ENCODE data around the gene C5orf58.

Gene C5orf58, protein sequence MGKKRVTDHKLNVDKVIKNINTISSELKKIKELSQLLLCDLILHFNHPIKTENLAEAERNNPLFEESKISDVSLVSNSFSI

DNA sequence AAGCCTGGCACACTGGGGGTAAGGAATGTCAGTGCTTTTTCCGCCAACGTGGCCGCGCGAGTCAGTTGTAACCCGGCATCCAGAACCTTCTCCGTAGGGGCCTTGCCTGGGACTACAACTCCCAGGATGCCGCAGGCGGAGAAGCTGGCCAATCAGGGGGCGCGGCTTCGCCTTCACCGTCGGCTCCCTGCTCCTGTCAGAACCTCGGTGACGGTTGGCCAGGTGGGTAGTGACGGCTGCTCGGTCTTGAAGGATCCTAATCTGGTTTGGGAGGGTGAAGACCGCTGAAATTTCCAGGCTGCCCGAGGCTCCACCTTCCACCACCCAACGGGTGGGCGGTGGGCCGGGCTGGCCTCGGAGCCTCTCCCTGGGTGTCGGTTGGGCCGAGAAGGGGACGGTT is at the start of gene C5orf58:
TSS of gene C5orf58 (plus strand) at position 200 of the 400 bp plus-strand sequence. CDS start 1,992 bp downstream, outside the sequence.
- no peak for DNase-seq

DNA sequence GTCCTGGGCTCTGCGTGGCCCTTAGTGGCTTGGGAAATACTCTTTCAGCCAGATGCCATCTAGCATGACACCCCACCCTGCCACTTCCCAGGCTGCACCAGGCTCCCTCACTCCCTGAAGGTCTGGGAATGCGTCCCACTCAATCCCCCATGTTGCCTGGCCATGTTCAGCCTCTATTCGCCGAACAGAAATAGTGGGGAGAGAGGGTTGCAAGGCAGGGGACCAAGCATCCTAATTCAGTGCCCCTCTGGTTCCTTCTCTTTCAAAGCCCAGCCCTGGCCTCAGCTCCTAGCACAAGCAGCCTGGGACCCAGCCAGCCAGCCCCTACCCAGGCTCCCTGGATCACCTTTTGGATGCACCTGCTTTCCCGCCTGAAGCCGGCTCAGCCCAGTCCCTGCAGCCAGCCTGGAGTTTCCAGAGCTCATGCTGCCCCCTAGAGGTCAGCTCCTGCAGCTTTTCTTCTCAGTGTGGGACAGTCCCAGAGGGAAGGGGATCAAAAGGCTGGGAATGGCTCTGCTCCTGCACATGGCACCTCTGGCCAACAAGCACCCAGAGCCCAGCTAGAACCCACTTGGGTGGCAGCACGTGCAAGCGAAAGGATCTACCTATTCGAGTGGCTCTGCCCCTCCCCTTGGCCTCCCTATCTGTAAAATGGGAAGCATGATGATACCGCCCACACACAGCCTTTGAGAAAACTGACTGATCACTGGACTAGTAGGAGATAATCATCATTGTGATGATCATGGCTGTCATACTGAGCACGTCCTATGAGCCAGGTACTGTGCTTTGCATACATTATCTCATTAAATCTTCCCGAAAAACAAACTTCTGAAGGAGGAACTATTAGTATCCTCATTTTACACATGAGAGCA is 48.7 kb upstream of the C5orf58 start:
- DNase-seq, result peak; percentile 27

DNA sequence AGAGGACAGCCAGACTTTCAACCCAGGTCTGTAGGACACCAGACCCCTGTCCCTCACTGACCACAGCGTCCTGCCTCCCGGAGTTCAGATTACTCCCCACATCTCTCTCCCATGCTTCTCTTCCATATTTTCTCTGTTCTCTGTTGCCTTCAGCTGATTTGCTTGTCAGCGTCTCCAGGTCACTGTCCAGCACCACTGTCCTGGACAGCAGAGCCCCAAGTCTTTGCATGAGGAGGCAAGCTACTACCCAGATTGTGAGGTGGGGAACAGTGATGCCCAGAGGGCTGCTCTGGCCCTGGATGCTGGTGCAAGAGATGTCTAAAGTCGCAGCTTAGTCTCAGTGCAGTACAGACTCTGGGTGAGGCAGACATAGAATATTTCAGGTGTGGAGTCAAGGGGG is 48.0 kb upstream of the C5orf58 start:
- no peak for DNase-seq

DNA sequence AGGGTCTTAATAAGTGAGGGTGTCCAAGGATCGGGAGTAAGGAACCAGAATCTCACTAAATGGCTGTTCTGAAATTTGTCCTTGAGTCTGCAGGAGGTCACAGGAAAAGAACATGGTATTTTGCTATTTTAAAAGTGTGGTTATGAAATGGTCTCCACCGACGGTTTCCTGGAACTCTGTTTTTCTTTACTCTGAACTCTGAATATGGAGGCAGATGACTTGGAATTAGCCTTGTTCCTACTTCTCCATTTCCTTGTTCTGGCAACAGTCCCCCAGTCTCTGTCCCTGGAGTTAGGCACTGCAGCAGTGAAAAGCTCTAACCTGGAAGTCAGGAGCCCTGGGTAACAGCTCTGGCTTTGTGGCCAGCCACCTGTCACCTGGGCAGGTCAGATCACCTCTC is 46.6 kb upstream of the C5orf58 start:
- no peak for DNase-seq

DNA sequence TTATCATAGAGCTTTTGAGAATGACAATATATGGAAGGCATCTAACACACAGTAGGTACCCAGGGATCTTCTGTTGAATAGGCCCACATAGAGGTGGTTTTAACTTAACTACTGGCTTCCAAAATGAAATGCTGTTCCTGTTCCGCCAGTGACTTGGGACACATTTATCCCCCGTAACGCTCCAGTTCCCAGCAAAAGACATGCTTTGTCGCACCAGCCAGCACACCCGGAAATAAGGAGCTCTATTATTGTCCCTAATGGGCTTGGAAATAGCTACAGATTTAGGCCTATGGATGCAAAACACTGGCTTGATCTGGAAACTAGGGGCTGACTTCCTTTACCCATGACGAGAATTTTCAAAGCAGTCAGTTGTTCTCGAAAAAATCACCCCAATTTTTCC is 45.9 kb upstream of the C5orf58 start:
- DNase-seq, result no peak

DNA sequence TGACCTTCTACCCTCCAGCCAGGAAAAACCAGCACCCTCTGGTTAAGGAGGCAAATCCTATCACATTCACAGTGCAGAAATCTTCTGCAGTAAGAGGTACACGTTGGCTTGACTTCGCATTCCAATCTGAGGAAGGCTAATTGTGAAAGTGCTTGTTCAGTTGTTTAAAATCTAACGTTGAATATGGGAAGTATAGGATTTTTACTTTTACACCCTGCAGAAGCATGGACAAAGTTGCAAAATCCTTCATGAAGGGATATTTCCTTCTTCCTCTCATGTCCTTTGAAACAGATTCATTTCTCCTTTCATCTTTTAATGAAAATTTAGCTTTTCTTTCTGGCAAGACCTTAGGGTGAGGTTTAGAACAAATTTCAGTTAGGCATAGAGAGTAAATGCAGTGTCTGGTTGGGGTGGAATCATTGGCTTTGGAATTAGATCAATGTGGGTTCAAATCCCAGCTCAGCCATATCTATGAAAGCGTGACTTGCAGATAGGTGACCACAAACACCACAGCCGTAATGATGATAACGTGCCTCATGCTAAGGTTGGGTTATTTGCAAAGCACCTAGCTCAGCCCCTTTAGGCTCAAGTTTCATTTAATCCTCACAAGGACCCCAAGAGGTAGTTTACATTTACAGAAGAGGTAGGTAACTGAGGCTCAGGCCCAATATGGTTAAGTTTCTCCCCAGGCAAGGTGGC is 42.2 kb upstream of the C5orf58 start:
- DNase-seq, result no peak

DNA sequence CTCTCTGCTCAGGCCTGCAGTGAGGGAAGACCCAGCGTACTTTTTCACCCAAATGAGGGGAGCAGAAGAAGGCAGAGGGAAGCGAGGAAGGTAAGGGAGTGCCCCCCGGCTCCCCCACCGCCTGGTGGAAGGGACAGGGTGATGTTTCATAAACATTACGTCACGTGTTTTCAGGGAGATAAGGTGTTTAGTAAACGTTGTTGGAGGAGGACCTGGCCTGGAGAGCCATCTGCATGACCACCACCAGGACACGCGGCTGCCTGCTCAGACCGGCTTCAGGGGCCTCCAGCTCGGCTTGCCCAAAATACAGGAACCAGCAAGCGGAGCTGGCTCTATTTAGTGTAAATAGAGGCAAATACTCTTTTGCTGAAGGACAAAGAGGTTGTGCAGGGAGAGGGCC is 40.0 kb upstream of the C5orf58 start:
- no peak for DNase-seq

DNA sequence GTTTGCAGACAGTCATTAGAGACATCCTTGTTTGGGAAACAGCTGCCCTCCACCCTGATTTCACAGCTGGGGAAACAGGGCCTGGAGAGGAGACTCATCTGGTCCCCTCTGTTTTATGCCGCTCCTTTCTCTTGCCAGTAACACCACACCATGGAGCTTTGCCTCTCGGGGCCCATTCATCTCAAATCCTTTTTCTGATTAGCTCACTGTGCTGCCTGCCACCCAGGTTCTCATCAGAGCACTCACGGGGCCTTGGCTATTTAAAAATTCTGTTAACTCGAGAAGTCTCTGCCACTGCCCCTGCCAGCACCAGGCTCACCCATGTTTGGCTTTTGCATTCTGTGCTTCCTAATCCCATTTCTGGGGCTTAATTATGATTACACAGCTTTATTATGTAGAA is 36.8 kb upstream of the C5orf58 start:
- DNase-seq, result no peak

DNA sequence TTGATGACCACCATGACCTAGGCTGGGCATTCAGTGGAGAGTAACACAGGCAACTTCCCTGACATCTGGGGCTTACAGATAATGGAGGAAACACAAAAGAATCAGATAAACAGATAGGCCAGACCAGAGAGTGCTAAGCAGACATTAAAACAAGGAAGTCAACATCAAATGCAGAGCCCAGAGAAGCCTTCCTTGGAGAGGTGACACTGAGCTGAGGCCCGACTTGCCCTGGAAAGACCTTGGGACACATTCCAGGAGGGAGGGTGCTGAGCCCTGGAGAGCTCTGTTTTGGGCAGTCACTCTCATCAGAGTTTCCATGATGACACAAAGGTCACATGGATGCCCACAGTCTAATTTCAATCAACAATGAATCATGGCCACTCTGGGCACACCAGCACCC is 31.9 kb upstream of the C5orf58 start:
- DNase-seq, result no peak

DNA sequence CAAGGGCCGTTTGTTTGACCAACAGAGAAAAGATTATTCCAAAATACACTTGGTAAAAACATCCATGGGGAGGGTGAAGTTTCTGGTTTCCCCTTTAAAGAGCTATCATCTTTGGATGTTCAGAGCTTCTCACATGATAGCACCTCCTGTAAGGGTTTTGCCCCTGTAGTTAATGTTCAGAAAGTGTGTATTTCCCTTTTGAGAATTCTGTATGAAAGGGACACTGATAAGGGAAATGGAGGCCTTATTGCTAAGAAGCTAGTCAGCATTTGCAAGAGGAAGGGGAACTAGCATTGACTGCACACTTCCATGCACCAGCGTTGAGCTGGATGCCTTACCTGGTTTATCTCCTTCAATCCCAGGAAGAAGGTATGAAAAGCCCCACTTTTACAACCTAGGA is 31.5 kb upstream of the C5orf58 start:
- DNase-seq, result no peak

DNA sequence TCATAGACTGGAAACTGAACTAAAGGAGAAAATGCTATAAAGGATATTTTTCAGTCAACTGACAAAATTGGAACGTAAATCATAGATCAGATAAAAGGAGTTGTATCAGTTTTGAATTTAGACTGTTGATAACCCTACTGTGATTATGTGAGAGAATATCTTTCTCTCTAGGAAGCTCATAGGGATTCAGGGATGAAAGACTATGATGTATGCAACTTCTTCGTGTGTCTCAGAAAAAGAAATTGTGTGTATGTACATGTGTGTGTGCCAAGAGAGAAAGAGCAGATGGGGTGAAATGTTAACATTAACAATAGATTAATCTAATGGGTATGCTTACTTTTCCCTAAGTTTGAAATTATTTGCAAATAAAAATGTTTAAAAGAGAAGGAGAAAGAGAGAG is 30.7 kb upstream of the C5orf58 start:
- DNase-seq, result no peak

DNA sequence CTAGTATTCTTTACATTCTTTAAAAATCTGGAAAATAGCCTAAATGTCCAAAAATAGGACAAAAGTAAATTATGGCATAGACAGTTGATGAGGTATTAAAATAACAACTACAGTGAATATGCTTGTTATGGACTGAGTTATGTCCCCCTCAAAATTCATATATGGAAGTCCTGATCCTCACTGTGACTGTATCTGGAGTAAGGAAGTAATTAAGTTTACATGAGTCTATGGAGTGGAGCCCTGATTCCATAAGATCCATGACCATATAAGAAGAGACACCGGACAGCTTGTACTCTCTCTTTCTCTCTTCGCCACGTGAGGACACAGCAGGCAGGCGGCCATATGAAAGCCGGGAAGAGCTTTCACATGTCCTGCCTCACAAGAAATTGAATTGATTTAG is 28.6 kb upstream of the C5orf58 start:
- no peak for DNase-seq

DNA sequence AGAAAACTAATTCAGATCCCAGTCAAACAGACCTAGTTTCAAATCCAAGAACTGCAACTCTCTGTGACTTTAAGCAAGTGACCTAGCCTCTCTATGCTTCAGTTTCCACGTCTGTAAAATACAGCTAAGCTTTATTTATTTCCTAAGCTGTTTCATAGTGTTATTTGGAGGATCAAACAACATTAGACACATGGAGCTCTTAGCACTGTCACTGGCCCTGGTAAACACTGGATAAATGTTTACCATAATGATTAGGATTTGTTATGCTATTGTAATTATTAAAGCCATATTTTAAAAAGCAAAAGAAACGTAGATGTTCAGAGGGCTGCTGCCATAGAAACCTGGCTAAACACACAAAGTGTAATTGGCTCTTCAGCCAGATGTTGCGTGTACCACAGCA is 26.6 kb upstream of the C5orf58 start:
- DNase-seq, result no peak

DNA sequence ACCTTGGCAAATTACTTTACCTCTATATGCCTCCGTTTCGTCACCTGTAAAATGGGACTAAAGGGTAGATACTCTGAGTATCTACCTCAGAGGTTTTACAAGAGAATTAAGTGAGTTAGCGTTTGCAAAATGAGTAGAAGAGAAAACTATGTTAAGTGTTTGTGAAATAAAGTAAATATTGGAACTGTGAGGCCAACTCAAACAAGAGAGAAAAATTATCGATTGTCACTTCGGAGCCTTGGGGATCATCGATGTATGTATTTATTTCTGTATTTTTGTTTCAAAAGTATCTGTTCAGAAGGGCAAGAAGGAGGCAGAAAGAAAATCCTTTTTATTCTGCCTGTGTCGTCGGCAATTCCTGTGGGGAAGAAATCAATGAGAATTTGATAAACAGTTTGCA is 25.8 kb upstream of the C5orf58 start:
- DNase-seq, result no peak

DNA sequence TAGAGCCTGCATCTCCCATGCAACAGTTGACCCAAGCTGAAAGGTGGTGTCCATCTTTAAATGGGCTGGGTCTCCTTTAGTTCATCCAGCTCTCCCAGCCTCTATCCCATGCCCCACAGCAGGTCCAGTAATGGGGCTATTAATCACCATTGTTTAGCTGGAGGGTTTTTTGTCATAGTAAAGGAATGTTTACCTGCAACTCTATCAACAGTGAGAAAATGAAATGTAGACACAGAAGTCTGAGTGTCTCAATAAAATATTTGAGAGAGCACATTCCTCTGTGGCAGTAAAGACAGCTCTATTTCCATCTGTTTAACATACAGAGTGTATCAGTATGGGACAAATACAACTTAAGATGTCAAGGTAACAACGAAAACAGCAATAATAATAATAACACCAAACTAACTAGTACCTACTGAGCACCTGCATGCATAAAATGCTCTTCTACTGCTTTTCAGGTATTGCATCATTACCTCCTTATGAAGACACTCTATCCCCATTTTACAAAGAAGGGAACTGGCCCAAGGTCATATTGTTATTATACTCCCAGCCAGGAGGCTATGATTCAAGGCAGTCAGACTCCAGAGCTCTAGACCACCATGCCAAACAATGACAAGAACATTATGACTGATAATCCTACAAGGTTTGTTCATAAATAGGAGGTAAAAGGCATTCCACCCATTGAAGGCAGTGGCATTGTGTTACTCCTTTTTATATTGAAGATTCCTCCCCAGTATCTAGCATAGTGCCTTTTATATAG is 21.0 kb upstream of the C5orf58 start:
- DNase-seq, result no peak

DNA sequence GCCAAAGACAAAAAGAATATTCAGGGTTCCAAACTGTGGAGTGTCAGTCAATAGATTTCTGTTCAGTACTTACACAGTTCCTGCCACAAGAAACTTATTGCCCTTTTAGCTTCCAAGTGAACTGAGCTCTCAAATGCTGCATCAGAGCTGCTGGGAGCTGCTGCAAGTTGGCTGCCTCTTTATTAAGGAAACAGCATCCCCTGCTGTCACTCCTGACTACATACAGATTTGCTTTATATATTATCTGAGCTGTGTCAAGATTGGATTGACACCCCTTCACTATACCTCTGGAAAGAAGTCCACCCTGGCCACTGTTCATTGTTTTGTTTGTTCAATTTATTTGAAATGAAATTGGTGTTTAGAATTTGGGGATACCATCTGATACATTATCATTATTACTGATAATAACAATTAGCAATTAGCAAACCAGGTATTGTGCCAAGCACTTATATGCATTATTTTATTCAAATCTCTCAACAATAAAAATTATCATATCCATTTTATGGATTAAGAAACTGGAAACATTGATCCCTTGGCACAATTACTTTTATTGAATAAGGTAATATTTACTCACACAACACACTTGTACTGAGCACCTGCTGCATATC is 16.4 kb upstream of the C5orf58 start:
- no peak for DNase-seq

DNA sequence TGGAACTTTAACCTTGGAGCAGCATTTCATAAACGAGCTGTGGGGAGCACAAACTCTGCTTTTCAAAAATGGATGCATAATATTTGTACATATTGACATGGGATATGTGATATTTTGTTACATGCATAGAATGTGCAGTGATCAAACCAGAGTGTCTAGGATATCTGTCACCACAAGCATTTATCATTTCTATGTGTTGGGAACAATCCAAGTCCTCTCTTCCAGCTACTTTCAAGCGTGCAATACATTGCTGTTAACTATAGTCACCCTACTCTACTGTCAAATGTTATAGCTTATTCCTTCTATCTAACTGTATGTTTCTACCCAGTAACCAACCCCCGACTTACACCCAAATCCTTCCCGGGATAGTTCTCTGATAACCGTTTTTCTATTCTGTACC is 15.0 kb upstream of the C5orf58 start:
- DNase-seq, result no peak

DNA sequence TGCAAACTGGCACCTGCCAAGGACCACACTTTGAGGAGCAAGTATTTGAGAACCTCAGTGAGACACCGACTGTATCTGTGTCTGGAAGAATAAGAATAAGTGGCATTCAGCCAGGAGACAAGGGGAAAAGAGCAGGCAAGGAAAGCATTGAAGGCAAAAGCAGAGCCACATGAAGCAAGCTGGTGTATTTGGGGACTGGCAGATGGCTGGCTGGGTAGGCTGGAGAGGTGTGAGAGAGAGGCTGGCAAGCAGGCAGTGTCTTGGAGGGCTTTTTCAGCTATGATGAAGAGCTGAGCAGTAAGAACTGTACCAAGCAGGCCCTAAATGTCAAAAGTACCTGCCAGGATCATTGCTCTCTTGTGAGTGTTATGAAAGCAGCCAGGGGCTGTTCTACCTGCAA is 14.1 kb upstream of the C5orf58 start:
- no peak for DNase-seq

DNA sequence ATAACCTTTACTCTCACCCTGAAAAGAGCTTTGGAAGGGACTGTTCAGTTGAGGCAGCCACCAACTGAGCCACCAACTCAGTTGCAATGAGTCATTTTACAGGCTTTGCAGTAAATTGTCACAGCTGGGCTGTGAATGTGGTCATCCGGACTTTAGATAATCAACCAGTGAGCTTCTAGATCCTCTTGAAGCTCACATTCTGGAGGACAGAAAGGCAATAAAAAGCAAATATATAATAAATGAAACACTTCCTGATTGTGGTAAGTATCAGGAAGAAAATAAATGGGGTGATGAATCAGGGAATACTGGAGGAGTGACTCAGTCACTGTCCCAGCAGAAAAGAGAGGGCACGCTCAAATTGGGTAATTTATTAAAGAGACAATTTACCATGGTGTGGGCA is 13.2 kb upstream of the C5orf58 start:
- no peak for DNase-seq

DNA sequence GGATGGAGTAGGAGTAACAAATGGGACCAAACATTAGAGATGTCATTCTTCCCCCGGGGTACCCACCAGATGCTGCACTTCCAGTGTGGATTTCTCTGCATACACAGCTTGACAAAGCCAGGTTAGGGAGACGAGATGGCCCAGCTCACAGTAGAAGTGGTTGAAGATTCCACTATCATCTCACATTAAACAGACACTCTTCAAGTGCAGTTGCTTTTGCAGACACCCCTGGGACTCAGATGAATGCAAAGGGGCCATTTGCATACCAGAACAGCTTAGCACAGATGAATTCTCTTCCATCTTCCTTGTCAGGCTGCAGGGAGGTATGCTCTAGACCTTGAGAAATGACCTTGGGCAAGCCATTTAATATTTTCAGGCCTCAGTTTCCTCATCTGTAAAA is 12.6 kb upstream of the C5orf58 start:
- no peak for DNase-seq

DNA sequence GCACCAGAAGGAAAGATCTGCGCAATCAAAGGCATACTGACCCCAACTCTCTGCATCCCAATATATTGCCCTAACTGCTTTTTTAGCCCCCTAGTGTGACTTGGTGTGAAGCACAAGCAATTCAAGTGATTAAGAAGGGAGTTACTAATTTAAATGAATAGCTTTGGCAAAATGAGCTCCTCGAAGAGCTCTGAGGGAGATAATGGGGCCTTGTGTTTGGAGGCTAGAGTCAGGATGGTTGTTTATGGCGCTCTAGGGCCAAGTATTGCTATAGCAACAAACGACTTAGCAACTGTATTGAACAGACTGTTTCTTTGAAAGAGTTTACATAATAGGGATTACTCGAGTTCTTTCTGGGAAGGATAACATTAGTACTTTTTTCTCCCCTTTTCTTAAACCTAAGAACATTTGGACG is 11.5 kb upstream of the C5orf58 start:
- no peak for DNase-seq

DNA sequence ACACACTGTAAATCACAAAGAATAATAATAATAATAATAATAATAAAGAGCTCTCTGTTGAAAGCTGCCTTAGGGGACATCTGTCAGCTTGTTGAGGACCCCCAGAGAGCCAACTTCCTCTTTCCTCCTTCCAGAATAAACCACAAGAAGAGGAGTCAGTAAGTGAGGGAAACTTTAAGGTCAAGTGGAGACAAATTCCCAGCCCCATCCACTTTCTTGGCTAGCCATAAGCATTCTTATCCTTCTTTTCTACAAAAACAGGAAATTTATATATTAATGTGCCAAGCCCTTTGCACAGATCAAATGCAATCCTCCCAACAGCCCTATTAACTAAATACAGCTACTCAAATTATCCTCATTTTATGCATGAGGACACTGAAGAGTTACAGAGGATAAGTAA is 9.4 kb upstream of the C5orf58 start:
- DNase-seq, result no peak

DNA sequence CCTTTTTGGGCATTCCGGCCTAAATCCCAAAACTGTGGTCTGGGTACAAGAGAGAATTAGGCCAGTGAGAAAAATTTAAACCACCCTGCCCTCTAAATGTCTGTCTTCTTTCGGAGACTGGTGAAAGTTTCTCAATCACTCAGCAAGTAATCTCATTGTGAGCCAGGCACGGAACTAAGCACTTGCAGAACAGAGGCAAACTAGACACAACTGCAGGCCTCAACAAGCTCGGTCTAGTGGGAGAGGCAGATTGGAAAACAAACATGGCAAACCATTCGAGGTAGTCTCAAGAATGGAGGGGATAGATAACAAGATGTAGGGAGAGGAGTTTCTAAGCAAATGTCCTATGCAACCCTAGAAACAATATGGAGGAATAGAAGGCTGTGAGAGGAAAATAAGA is 8.9 kb upstream of the C5orf58 start:
- no peak for DNase-seq
